IPS DF 6.9 (cell line): Measurements from ENCODE around the gene CSF2.

Experiments used
- DNase-seq: peaks from one replicate; pipeline ENCODE4 v3.0.0-alpha.2; 2013; ENCODE audit warnings: low read depth, low spot score
- H3K27ac ChIP-seq: one replicate; pipeline ENCODE4 v1.5.1; 2013; ENCODE audit warnings: low read length, control low read depth
- H3K27me3 ChIP-seq: 2 replicates; pipeline ENCODE4 v1.6.1; 2013; ENCODE audit warnings: mild to moderate bottlenecking, low read length; ENCODE audit not compliant: control insufficient read depth, insufficient read depth
- H3K36me3 ChIP-seq: 2 replicates; pipeline ENCODE4 v1.6.1; 2013; ENCODE audit warnings: low read length; ENCODE audit not compliant: control insufficient read depth, insufficient read depth
- H3K4me1 ChIP-seq: 2 replicates; pipeline ENCODE4 v1.6.1; 2013; ENCODE audit warnings: low read length; ENCODE audit not compliant: control insufficient read depth, insufficient read depth
- H3K4me3 ChIP-seq: 2 replicates; pipeline ENCODE4 v1.5.1; 2013; ENCODE audit warnings: mild to moderate bottlenecking, low read length
- H3K9me3 ChIP-seq: 2 replicates; pipeline ENCODE4 v1.6.1; 2013; ENCODE audit warnings: low read length, inconsistent platforms; ENCODE audit not compliant: control insufficient read depth, insufficient read depth
- WGBS: extraction: QIAGEN DNeasy Blood & Tissue Kit; methylation state at CpG from one replicate; pipeline ENCODE4 v1.1.7; 2013; ENCODE audit warnings: mixed read lengths, missing lambda C conversion rate; ENCODE audit not compliant: insufficient read length, insufficient coverage; 5-methylcytosine and 5-hydroxymethylcytosine counted together

The CSF2 gene

GRCh38 chr5:132073231-132074013 lies at the start of gene CSF2:
Gene CSF2 (plus strand): TSS chr5:132073789. CDS start chr5:132073824, 35 bp downstream.
- H3K27ac ChIP-seq, result no peak within 1 kb of the TSS
- DNase-seq, result no peak
- no peak within 1 kb of the TSS for H3K4me3 ChIP-seq
- H3K4me1 ChIP-seq, result no peaks in the 10 kb centered on the region; the same call in 1 of the 2 replicates
- H3K9me3 ChIP-seq, result no peaks in the 10 kb centered on the region
- no peaks in the 10 kb centered on the region for H3K36me3 ChIP-seq
- no CpG with 5 or more reads among the region's 12 CpGs for WGBS
- H3K27me3 ChIP-seq, result no peaks in the 10 kb centered on the region

DNA sequence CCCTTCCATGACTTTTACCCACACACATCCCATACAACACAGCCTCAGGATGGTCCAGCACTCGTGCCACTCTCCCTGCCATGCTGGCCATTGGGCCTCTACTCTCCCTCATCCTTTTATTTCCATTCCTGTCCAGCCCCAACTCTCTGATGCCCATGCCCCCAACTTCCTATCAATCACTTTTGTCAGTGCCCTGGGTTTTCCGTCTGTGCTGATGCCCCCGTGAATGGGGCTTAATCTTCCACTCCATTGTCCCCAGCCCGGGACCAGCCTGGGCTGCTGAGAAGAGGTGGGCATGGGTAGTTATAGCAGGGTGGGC lies 49.5 kb upstream of the CSF2 start:
- no CpG with 5 or more reads among the region's 4 CpGs for WGBS
- Histone ChIP-seq H3K27ac (no peak overlapping the region), H3K9me3 (no peaks in the 10 kb centered on the region)

GRCh38 chr5:132024789-132025402 lies 48.7 kb upstream of the CSF2 start:
- no peaks in the 10 kb centered on the region for H3K9me3 ChIP-seq
- H3K36me3 ChIP-seq, result no peaks in the 10 kb centered on the region
- no peak overlapping the region for H3K4me3 ChIP-seq
- H3K27me3 ChIP-seq, result no peaks in the 10 kb centered on the region
- H3K4me1 ChIP-seq, result no peaks in the 10 kb centered on the region
- no peak for DNase-seq
- no CpG with 5 or more reads among the region's 8 CpGs for WGBS
- no peak overlapping the region for H3K27ac ChIP-seq

More for the DNA sequence above, 49.5 kb upstream of the CSF2 start:
- no peak for DNase-seq
- Histone ChIP-seq H3K4me1 (no peaks in the 10 kb centered on the region), H3K4me3 (no peak overlapping the region), H3K36me3 (no peaks in the 10 kb centered on the region), H3K27me3 (no peaks in the 10 kb centered on the region)

DNA sequence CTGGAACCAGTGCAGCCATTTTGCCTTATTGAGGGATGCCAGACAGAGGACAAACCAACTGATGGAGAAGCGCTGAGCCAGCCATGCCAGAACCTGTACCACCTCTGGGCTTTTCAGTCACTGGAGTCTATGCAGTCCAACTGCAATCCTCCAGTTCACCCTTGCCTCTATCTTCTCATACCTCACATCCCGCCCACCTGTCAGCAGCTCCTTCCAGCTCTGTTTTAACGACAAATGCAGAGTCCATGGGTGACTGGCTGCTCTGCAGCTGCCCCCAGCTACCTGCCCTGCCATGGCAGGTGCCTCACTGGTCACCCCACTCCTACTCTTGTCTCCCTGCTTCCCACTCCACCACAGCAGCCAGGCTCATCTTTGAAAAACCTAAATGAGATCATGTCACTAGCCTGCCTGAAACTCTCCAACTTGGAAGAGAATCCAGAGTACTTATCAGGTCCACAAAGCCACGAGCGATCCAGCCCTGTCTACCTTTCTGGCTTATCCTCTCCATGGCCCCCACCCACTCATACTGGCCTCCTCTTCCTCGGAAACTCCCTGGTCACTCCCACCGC lies 48.1 kb upstream of the CSF2 start:
- no peak overlapping the region for H3K27ac ChIP-seq
- WGBS, result no CpG with 5 or more reads among the region's 7 CpGs
- DNase-seq, result no peak
- H3K9me3 ChIP-seq, result no peaks in the 10 kb centered on the region
- no peaks in the 10 kb centered on the region for H3K27me3 ChIP-seq
- no peak overlapping the region for H3K4me3 ChIP-seq
- H3K4me1 ChIP-seq, result no peaks in the 10 kb centered on the region
- H3K36me3 ChIP-seq, result no peaks in the 10 kb centered on the region

GRCh38 chr5:132026516-132027008 lies 47.0 kb upstream of the CSF2 start:
- no peaks in the 10 kb centered on the region for H3K36me3 ChIP-seq
- no peaks in the 10 kb centered on the region for H3K4me1 ChIP-seq
- H3K4me3 ChIP-seq, result no peak overlapping the region
- no CpG with 5 or more reads among the region's 5 CpGs for WGBS
- H3K27ac ChIP-seq, result no peak overlapping the region
- H3K9me3 ChIP-seq, result no peaks in the 10 kb centered on the region
- H3K27me3 ChIP-seq, result no peaks in the 10 kb centered on the region
- DNase-seq, result no peak

DNA sequence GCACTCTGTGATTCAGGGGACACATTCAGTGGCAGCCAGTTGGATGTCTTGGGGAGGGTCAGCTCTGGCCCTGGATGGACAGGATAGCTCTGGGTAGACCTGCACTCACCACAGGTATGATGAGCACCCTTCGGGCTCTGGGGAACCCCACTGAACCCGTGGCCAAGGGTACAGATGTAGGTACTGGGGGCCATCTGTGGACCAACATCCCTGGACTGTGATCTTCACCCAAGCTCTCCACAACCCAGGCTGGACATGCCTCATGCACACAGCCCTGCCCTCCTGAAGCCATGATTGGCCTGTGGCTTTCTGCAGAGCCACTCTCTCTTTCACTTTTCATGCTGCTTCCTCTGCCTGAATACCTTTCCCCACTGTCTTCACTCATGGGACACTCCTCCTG lies 46.6 kb upstream of the CSF2 start:
- H3K4me1 ChIP-seq, result no peaks in the 10 kb centered on the region
- no CpG with 5 or more reads among the region's 2 CpGs for WGBS
- no peaks in the 10 kb centered on the region for H3K9me3 ChIP-seq
- no peak for DNase-seq
- H3K27me3 ChIP-seq, result no peaks in the 10 kb centered on the region
- no peaks in the 10 kb centered on the region for H3K36me3 ChIP-seq
- no peak overlapping the region for H3K4me3 ChIP-seq
- no peak overlapping the region for H3K27ac ChIP-seq

DNA sequence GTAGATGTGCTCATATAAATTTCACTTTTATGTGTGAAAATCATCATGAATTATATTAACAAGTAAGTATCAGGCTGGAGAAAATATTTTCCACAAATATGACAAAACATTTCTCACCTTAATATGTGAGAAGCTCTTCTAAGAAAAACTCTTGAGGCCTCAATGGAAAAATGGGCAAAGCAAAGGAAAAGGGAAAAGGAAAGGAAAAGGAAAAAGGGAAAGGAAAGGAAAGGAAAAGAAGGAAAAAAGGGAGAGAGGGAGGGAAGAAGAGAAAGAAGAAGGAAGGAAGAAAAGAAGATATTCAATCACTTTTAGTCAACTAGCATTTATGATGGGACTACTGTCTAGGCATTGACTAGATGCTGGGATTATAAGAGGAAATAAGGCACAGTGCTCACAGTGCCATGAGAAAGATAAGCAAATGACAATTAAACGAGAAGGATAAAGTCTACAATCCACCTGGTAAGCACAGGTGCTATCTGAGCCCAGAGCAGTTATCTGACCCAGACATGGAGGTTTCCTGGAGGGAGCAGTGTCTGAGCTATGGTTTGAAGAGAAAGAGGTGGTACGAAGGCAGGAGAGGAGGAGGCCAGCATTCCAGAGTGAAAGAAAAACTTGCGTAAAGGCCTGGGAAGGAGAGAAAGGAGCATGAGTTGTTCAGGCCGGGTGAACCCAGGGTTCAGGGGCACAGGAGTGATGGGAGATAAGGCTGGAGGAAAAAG lies 43.8 kb upstream of the CSF2 start:
- no peaks in the 10 kb centered on the region for H3K27me3 ChIP-seq
- H3K4me1 ChIP-seq, result no peaks in the 10 kb centered on the region
- no peaks in the 10 kb centered on the region for H3K9me3 ChIP-seq
- DNase-seq, result no peak
- WGBS, result no CpG with 5 or more reads among the region's 4 CpGs
- H3K36me3 ChIP-seq, result no peaks in the 10 kb centered on the region
- no peak overlapping the region for H3K4me3 ChIP-seq
- H3K27ac ChIP-seq, result no peak overlapping the region

GRCh38 chr5:132030610-132031009 lies 43.0 kb upstream of the CSF2 start:
- Histone ChIP-seq H3K36me3 (no peaks in the 10 kb centered on the region), H3K9me3 (no peaks in the 10 kb centered on the region), H3K4me3 (no peak overlapping the region), H3K4me1 (no peaks in the 10 kb centered on the region), H3K27me3 (no peaks in the 10 kb centered on the region), H3K27ac (no peak overlapping the region)
- no CpG with 5 or more reads among the region's 2 CpGs for WGBS
- no peak for DNase-seq

DNA sequence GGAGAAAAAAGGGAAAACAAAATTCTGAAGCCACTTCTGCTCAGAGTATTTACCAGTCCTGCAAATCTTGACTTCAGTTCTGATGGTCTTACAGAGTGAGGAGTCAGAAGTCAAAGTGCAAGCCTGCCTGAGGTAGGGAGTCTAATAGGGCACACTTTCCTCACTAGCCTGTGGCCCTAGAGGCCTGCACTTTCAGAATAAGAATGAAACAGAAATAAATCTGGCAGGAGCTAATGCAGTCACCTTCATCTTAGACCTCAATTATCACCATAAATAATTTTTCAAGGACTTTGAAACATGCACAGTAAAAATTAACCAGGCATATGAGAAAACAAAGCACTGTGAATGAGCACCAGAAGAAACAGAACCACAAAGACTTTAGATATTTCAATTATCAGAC lies 41.4 kb upstream of the CSF2 start:
- Histone ChIP-seq H3K27me3 (no peaks in the 10 kb centered on the region), H3K4me1 (no peaks in the 10 kb centered on the region), H3K4me3 (no peak overlapping the region), H3K27ac (no peak overlapping the region), H3K36me3 (no peaks in the 10 kb centered on the region), H3K9me3 (no peaks in the 10 kb centered on the region)
- DNase-seq, result no peak

DNA sequence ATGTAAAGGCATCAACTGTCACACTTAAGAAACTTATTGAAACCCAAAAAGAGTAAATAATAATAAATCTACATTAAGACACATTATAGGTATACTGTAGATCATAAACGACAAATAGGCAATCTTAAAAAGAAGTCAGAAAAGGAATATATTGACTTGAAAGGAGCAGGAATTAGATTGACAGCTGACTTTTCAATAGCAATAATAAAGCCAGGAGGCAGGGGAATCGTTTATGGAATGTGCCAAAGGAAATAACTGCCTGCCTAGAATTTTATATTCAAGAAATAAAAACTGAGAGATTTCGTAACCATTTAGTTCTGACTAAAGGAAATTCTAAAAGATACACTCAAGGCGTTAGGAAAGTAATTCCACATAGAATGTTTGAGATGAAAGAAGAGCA lies 40.5 kb upstream of the CSF2 start:
- Histone ChIP-seq H3K9me3 (no peaks in the 10 kb centered on the region), H3K4me1 (no peaks in the 10 kb centered on the region), H3K27me3 (no peaks in the 10 kb centered on the region), H3K4me3 (no peak overlapping the region), H3K27ac (no peak overlapping the region), H3K36me3 (no peaks in the 10 kb centered on the region)
- DNase-seq, result no peak
- no CpG with 5 or more reads among the region's 4 CpGs for WGBS
